ENCODE data around the gene PLEKHG2.
A peak's percentile ranks its signal among the peaks of the same experiment; 100 is the strongest.
"Not testable (repeated sequence)": the region's sequence is repeated elsewhere in the genome, so short reads cannot be mapped to it uniquely, and the experiment has no call there.

PLEKHG2 gene, protein sequence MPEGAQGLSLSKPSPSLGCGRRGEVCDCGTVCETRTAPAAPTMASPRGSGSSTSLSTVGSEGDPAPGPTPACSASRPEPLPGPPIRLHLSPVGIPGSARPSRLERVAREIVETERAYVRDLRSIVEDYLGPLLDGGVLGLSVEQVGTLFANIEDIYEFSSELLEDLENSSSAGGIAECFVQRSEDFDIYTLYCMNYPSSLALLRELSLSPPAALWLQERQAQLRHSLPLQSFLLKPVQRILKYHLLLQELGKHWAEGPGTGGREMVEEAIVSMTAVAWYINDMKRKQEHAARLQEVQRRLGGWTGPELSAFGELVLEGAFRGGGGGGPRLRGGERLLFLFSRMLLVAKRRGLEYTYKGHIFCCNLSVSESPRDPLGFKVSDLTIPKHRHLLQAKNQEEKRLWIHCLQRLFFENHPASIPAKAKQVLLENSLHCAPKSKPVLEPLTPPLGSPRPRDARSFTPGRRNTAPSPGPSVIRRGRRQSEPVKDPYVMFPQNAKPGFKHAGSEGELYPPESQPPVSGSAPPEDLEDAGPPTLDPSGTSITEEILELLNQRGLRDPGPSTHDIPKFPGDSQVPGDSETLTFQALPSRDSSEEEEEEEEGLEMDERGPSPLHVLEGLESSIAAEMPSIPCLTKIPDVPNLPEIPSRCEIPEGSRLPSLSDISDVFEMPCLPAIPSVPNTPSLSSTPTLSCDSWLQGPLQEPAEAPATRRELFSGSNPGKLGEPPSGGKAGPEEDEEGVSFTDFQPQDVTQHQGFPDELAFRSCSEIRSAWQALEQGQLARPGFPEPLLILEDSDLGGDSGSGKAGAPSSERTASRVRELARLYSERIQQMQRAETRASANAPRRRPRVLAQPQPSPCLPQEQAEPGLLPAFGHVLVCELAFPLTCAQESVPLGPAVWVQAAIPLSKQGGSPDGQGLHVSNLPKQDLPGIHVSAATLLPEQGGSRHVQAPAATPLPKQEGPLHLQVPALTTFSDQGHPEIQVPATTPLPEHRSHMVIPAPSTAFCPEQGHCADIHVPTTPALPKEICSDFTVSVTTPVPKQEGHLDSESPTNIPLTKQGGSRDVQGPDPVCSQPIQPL (N-terminal part only)

GRCh38 chr19:39412100-39412866 is at the start of gene PLEKHG2:
Gene PLEKHG2 (plus strand): TSS chr19:39412669. CDS start chr19:39414087, 1,418 bp downstream.
- no peak for TF ChIP-seq ZNF274 (IDR thresholded peaks at IDR 0.05; ENCODE audit: low read depth, low read length)
- H3K4me3 ChIP-seq (ENCODE audit: low read length) = peak within 1 kb of the TSS; percentile 96

DNA sequence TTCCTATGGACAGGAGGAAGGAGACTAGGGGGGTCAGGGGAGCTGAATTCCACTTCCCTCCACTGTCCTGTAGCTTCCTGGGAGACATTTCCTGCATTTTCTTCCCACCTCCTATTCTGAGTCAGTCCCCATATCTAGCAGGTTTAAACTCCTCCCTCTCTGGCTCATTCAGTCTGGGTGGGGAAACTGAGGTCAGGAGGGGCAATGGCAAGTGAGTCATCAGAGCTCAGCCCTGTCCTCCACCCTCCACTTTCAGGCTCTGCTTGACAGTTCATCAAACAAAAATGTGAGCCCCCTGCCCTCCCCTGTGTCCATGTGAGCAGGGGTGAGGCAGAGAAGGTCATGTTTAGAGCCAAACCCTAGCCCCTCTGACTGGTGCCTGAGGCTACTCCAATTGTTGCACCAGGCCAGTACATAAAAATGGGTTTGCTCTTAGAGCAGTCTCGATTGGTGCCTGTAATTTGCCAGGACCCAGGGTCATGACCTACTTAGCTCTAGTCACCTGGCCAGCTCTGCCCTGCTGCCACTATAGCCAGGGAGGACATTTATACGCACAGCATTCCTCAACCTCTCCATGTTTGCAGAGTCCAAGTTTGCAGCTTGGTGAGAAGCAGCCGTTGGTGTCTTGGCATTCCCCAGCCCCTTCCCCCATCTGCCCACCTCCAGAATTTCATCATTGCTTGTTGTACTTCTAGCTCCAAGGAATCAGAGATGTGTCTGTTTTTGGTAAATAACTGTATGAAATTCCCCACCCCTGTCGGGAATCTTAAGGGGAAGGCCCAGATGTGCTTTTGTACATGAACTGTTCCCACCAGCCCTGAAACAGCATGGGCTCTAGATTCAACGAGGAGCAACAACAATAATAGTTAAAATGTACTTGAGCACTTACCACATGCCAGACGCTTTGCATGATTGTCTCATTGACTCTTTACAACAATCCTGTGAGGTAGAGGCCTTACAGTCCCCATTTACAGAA is 49.5 kb upstream of the PLEKHG2 start:
- no peak overlapping the region for H3K4me3 ChIP-seq (ENCODE audit: low read length)
- TF ChIP-seq ZNF274 (IDR thresholded peaks at IDR 0.05; ENCODE audit: low read depth, low read length) = no peak

DNA sequence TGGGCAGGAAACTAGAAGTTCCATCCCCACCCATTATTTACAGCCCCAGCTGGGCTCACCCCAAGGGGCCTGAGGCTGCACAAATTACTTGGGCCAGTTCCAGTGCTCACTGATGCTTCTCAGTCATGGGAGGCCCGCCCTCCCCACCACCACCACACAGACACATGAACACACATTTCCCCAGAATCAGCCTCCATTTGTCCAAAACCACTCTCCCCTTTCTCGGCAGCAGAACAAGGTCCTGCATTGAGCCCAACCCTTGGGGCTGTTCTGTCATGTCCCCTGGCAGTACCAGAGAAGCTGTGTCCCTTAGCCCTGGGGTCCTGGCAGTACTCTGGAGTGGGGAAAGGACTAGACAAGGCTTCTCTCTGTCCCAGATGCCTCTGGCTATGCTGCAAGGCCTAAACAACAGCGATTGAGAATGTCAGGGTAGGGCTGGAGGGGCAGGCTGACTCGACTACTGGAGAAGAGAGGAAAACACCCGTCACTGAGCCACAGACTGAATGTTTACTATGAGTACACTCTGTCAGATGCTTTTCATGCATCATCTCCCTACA is 48.5 kb upstream of the PLEKHG2 start:
- no peak overlapping the region for H3K4me3 ChIP-seq (ENCODE audit: low read length)
- no peak for TF ChIP-seq ZNF274 (IDR thresholded peaks at IDR 0.05; ENCODE audit: low read depth, low read length)

DNA sequence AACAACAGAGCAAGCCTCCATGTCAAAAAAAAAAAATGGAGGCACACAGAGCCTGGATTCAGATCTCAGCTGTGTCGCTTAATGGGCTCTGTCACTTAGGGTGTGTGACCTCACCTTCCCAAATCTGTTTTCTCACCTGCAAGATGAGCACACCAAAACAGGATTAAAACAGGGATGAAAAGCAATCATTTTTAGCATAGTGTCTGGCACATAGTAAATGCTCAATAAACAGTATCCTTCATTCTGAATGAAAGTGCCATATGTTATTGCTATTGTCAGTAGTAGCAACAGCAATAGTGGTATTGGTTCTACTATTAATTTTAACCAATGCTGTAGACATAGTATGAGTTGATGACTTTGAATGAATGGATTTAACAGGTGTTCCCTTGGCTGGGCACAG is 46.9 kb upstream of the PLEKHG2 start:
- no peak for TF ChIP-seq ZNF274 (IDR thresholded peaks at IDR 0.05; ENCODE audit: low read depth, low read length)

GRCh38 chr19:39369200-39369599 is 43.3 kb upstream of the PLEKHG2 start:
- no peak for TF ChIP-seq ZNF274 (IDR thresholded peaks at IDR 0.05; ENCODE audit: low read depth, low read length)
- no peak overlapping the region for H3K4me3 ChIP-seq (ENCODE audit: low read length)

More for the DNA sequence above, 46.9 kb upstream of the PLEKHG2 start:
- no peak overlapping the region for H3K4me3 ChIP-seq (ENCODE audit: low read length)

DNA sequence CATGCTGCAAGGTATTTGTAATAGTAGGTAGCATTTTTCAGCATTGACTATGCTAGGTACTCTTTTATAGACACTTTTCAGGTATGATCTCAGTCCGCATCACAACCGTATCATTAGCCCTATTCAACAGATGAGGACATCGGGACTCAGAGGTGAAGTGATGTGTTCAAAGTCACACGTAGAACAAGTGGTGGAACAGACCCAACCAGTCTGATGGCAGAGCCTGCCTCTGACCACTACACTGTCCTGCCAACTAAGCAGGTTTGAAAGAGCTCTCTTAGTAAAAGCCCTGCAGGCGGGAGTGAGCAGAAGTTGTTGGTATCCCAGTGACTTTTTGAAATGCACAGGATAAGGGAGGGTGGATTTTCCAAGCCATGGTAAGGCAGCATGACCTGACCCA is 41.7 kb upstream of the PLEKHG2 start:
- no peak overlapping the region for H3K4me3 ChIP-seq (ENCODE audit: low read length)
- TF ChIP-seq ZNF274 (IDR thresholded peaks at IDR 0.05; ENCODE audit: low read depth, low read length) = no peak

- no peak for TF ChIP-seq ZNF274 (IDR thresholded peaks at IDR 0.05; ENCODE audit: low read depth, low read length)
- H3K4me3 ChIP-seq (ENCODE audit: low read length) = no peak overlapping the region
Observed at GRCh38 chr19:39372047-39372802, 40.2 kb upstream of the PLEKHG2 start.

DNA sequence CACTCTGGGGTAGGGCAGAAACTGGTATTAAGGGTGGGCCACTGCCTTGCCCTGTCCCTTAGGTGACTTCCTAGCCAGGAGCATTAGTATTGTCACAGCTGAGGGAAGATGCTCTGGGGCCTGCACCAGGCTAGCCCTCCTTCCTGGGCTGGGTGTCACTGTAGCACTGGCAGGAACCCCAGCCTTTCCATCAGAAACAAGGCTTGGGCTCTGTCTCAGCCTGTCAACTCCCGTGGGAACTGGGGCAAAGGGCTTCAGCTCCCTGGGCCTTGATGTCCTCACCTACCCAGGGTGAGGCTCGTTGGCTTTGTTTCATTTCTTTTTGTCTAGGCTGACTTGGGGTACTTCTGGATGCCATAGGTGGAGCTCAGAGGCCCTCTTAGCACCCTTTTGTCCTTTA is 39.5 kb upstream of the PLEKHG2 start:
- no peak for TF ChIP-seq ZNF274 (IDR thresholded peaks at IDR 0.05; ENCODE audit: low read depth, low read length)
- no peak overlapping the region for H3K4me3 ChIP-seq (ENCODE audit: low read length)

DNA sequence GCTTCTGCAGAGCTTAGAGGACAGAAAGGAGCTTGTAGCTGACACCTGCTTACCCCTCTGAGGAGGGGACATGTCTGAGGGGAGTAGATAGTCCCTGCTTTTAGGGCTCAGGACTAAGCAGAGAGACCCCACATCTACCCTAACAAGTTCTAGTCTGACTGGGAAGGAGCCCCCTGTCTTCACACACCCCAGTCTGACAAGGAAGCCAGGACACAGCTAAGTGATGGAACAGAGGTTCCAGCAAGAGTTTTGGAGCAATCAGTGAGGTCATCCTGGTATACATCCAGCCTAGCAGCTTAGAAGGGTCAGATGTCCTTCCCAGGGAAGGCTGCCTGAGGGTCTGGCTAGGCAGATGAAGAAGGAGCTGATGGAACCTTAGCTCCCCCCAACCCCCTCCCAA is 36.5 kb upstream of the PLEKHG2 start:
- TF ChIP-seq ZNF274 (IDR thresholded peaks at IDR 0.05; ENCODE audit: low read depth, low read length) = no peak
- no peak overlapping the region for H3K4me3 ChIP-seq (ENCODE audit: low read length)

- H3K4me3 ChIP-seq (ENCODE audit: low read length) = no peak overlapping the region
- TF ChIP-seq ZNF274 (IDR thresholded peaks at IDR 0.05; ENCODE audit: low read depth, low read length) = no peak
Observed at GRCh38 chr19:39377373-39378362, 34.8 kb upstream of the PLEKHG2 start.

DNA sequence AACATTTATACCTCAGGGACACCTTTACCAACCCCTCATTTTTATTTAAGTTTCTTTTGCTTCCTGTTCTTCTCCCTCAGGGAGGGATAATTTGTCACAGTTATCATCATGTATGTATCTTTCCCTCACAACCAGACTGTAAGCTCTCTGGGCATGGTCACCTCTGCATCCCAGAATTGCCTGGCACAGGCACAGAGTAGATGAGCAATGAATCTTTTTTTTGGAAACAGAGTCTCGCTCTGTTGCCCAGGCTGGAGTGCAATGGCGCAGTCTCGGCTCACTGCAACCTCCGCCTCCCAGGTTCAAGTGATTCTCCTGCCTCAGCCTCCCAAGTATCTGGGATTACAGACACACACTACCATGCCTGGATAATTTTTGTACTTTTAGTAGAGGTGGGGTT is 33.1 kb upstream of the PLEKHG2 start:
- H3K4me3 ChIP-seq (ENCODE audit: low read length) = not testable (repeated sequence)
